AG10803 (cell line): ENCODE results near the gene TMEM53.

Source experiments
- DNase-seq: peaks from one replicate; pipeline ENCODE4 v3.0.0; 2010; ENCODE audit warnings: low read depth
- H3K4me3 ChIP-seq: 2 replicates; pipeline ENCODE4 v1.5.1; 2011; ENCODE audit warnings: mild to moderate bottlenecking, low read length, control low read depth
- TF ChIP-seq, protein P1 (sequence below): conservative IDR thresholded peaks from 2 replicates; pipeline ENCODE4 v1.5.1; 2011; ENCODE audit warnings: mild to moderate bottlenecking, low read length, control low read depth, inconsistent platforms

Gene TMEM53

DNA sequence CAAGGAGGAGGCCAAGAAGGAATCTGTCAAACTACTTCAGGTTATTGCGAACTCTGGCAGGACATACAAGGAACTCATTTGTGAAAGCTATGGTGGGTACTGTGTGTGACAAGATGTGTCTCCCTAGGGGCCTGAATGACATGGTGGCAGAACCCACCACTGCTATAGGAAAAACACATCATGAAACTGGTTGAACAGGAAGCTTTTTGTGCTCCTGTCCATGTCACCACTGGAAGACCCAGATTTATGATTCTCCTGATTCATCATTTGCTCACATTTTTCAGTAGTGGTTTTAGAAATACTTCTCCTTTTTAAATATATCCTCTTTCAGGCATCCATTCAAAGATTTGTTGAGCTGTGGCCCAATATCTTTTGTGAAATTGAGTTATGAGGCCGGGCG is 23.9 kb upstream of the TMEM53 start:
- TF ChIP-seq, protein P1, sequence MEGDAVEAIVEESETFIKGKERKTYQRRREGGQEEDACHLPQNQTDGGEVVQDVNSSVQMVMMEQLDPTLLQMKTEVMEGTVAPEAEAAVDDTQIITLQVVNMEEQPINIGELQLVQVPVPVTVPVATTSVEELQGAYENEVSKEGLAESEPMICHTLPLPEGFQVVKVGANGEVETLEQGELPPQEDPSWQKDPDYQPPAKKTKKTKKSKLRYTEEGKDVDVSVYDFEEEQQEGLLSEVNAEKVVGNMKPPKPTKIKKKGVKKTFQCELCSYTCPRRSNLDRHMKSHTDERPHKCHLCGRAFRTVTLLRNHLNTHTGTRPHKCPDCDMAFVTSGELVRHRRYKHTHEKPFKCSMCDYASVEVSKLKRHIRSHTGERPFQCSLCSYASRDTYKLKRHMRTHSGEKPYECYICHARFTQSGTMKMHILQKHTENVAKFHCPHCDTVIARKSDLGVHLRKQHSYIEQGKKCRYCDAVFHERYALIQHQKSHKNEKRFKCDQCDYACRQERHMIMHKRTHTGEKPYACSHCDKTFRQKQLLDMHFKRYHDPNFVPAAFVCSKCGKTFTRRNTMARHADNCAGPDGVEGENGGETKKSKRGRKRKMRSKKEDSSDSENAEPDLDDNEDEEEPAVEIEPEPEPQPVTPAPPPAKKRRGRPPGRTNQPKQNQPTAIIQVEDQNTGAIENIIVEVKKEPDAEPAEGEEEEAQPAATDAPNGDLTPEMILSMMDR, result no peak
- DNase-seq, result no peak
- no peak overlapping the region for H3K4me3 ChIP-seq

DNA sequence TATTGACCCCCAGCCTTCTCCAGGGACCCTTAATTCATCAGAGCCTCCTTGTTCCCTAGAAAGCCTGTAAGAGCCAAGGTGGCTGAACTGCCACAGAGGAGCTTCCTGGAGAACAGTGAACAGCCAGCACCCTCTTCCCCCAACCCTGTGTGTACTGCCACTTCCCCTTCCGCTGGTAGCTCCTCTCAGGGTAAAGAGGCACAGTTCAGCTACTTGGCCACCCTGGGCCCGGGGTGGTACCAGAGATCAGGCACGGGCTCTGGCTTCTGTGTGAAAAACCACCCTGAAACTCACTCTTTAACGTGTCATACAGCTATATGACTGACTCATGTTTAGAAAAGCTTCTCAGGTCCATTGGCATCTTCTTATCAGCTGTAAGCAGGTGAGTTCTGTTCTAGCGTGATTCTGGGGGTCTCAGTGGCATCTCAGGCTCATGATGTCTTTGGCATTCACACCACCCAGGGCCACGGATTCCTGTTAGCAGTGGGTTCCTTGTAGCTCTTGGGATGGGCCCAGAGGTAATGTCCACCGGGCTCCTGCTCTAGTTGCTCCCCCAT is 22.6 kb upstream of the TMEM53 start:
- no peak for DNase-seq
- H3K4me3 ChIP-seq, result no peak overlapping the region
- TF ChIP-seq, protein P1, result no peak

DNA sequence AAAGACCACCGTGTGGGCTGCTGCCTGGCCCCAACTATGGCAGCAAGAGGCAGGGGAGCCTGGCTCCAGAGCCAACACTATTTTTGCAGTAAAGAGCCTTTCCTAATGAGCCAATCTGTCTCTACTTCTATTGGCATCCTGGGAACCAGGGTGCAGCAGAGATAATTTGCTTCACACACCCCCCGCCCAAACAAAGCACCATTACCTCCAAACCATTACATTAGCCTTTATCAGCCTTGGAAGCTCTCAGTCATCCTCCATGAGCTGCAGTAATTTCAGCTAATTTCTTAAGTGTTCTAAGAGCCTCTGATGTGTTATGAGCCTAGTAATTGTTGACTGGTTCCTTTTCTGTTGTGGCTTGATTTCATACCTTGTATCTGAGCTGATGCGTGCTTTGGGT is 21.8 kb upstream of the TMEM53 start:
- H3K4me3 ChIP-seq, result no peak overlapping the region
- TF ChIP-seq, protein P1, result no peak
- DNase-seq, result no peak

DNA sequence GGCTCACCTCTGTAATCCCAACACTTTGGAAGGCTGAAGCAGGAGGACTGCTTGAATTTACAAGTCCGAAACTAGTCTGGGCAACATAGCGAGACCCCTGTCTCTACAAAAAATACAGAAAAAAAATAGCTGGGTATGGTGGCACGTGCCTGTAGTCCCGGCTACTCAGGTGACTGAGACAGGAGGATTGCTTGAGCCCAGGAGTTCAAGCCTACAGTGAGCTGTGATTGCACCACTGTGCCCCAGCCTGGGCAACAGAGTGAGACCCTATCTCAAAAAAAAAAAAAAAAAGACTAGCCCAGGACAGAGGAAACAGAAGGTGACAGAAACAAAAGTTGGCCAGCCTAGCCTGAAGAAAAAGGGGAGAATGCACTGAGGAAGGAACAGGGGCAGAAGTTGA is 21.4 kb upstream of the TMEM53 start:
- no peak for DNase-seq
- H3K4me3 ChIP-seq, result no peak overlapping the region
- TF ChIP-seq, protein P1, result no peak

DNA sequence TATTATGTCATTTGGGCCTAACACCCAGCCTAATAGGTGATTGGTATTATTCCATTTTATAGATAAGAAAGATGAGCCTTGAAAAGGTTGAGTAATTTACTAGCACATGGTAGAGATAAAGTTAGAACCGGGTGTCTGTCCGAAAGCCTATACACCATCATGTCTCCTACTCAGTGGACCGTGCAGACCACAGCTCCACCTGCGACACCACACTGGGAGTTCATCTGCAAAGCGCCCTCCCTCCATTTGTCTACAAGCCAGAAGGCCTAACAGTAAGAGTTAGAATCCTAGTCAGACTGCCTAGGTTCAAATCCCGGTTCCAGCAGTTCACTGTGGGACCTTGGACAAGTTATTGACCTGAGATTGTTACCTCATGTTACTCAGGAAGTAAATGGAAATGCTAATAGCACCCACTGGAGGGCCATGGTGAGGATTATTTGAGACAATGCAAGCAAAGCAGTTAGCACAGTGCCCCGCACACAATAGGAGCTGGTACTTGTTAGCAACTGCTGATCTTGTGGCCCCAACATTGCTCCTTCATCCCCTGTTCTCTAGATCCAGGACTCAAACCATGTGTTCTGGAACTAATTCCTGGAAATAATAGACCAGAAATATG is 20.7 kb upstream of the TMEM53 start:
- H3K4me3 ChIP-seq, result no peak overlapping the region
- TF ChIP-seq, protein P1, result no peak
- DNase-seq, result no peak

DNA sequence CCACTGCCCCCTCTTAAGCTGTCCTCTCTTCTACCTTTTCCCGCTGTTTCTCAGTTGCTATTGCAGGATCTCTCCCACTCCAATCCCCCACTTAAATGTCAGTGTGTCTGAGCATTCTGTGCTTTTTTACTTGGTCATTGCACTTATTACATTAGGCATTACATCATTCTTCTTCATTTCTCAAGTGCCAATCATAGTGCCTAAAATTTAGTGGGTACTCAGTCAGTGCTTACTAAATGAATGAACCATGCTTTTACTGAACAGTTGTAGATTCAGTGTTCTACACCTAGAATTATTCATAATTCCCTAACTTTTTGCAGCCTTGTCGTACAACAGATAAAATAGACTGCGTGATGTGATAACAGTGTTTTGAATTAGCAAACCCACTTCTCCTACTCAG is 19.6 kb upstream of the TMEM53 start:
- no peak overlapping the region for H3K4me3 ChIP-seq
- TF ChIP-seq, protein P1, result no peak
- DNase-seq, result no peak

DNA sequence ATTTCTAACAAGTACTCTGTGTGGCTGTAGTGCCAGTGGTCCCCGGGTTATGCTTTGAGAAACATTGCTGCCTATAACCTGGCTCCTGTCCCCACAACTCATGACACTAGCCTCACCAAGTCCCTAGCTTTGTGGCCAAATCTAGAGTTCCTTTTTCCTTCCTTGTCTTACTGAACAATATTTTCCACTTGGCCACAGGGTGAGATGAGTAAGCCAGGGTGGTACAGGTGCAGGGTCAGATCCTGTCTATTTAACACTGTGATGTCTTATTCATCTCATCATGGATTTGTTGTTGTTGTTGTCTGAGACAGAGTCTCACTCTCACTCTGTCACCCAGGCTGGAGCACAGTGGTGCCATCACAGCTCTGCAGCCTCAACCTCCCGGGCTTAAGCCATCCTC is 18.9 kb upstream of the TMEM53 start:
- H3K4me3 ChIP-seq, result no peak overlapping the region
- TF ChIP-seq, protein P1, result no peak
- DNase-seq, result no peak
